ENCODE data around the gene VMO1.

Gene VMO1

GRCh38 chr17:4786106-4786511 is at the start of gene VMO1:
VMO1 (minus strand) TSS chr17:4786364; CDS start chr17:4786352, 12 bp downstream.
- TF ChIP-seq CTCF (IDR thresholded peaks at IDR 0.05) (no peak), ZFX (IDR thresholded peaks at IDR 0.05; ENCODE audit: borderline replicate concordance) (no peak)

GRCh38 chr17:4834681-4835020 is 48.5 kb upstream of the VMO1 start:
- TF ChIP-seq CTCF (IDR thresholded peaks at IDR 0.05) (no peak), ZFX (IDR thresholded peaks at IDR 0.05; ENCODE audit: borderline replicate concordance) (no peak)
- peak overlapping the region; percentile 79 for H3K27ac ChIP-seq

More at GRCh38 chr17:4786106-4786511, at the start of gene VMO1:
- peak within 1 kb of the TSS; percentile 2; the same call in 1 of the 2 replicates for H3K27ac ChIP-seq

- H3K27ac ChIP-seq: peak overlapping the region; percentile 79
- TF ChIP-seq CTCF (IDR thresholded peaks at IDR 0.05): no peak
- TF ChIP-seq ZFX (IDR thresholded peaks at IDR 0.05; ENCODE audit: borderline replicate concordance): no peak
Observed at GRCh38 chr17:4833941-4834680, 47.9 kb upstream of the VMO1 start.

GRCh38 chr17:4833178-4833940 is 47.2 kb upstream of the VMO1 start, which contains the start of gene MINK1:
MINK1 (plus strand) TSS chr17:4833340; CDS start chr17:4833584, 244 bp downstream.
- peak within 1 kb of the TSS; percentile 79 for H3K27ac ChIP-seq
- no peak for TF ChIP-seq CTCF (IDR thresholded peaks at IDR 0.05)
- no peak for TF ChIP-seq ZFX (IDR thresholded peaks at IDR 0.05; ENCODE audit: borderline replicate concordance)

- peak overlapping the region; percentile 79 for H3K27ac ChIP-seq
Observed at GRCh38 chr17:4832829-4833177, 46.6 kb upstream of the VMO1 start.

GRCh38 chr17:4827399-4827798 is 41.2 kb upstream of the VMO1 start:
- TF ChIP-seq ZFX (IDR thresholded peaks at IDR 0.05; ENCODE audit: borderline replicate concordance): no peak
- TF ChIP-seq CTCF (IDR thresholded peaks at IDR 0.05): no peak
- H3K27ac ChIP-seq: no peak overlapping the region

- TF ChIP-seq CTCF (IDR thresholded peaks at IDR 0.05): no peak
- TF ChIP-seq ZFX (IDR thresholded peaks at IDR 0.05; ENCODE audit: borderline replicate concordance): no peak
- no peak overlapping the region for H3K27ac ChIP-seq
Observed at GRCh38 chr17:4823373-4824089, 37.4 kb upstream of the VMO1 start.

Measured in 22Rv1 (cell line).